ENCODE data around the gene TRABD2B. TPM values are rescaled to one million over a fixed set of nuclear protein-coding genes. Genes with fewer than 3 reads are reported as not detected.

TRABD2B gene
- total and polyA plus RNA-seq, 2 of the 13 experiments (the other 11 are each of a cell fraction or from before 2014, with no cell fraction given) = 0.04 TPM; not detected in 1

- peaks cover 55% of the 10 kb centered on the region for H3K4me1 ChIP-seq (ENCODE audit: insufficient read depth, low read length)
- H3K79me2 ChIP-seq (ENCODE audit: insufficient read depth, low read length) = no peaks in the 10 kb centered on the region
- no peaks in the 10 kb centered on the region for H3K27me3 ChIP-seq (ENCODE audit: control insufficient read depth in 1 of 2, insufficient read depth in 2 of 2, low read length in 2 of 2)
- in situ Hi-C loops (cut with HindIII; ENCODE audit: extremely low pct_ligation_motif_present, low pct_unique_long_range_greater_than_20kb) (no loop called here), intact Hi-C loops (cut with micrococcal nuclease; ENCODE audit: unreplicated experiment) (loop anchor here (10.0 kb wide), 1 partner anchor 92 kb away; no protein-coding TSS in a partner anchor)
- WGBS (ENCODE audit: low lambda C conversion rate) = 22% methylated on average over 4 of the region's 4 CpGs
- DNase-seq (ENCODE audit: low spot score) = no peak
- no peaks in the 10 kb centered on the region for H3K9me3 ChIP-seq (ENCODE audit: low read length)
- H2AFZ ChIP-seq (ENCODE audit: low read length) = peak overlapping the region; percentile 31
- H3K4me3 ChIP-seq (replicated peaks in 1 of 3; ENCODE audit: insufficient read depth in 1 of 3, low read depth in 2 of 3, low read length in 3 of 3) = peak overlapping the region in 1 of 3 experiments; percentile 30; a peak in 2 of 6 replicates
- no peak for FAIRE-seq
- no TSS peak for BruUV-seq (replicated peaks)
- H3K4me2 ChIP-seq (ENCODE audit: low read depth, low read length) = peak overlapping the region; percentile 66
- peak; percentile 43 for ATAC-seq
- H3K27ac ChIP-seq (ENCODE audit: extremely low read length, insufficient read depth, low read length) = peak overlapping the region; percentile 82
- no peaks in the 10 kb centered on the region for H4K20me1 ChIP-seq (ENCODE audit: insufficient read depth, low read length)
- ChIA-PET CTCF (ENCODE audit: low intra/inter-chr PET ratio, low total read pairs) (no interaction called here), POLR2A (interaction anchor here (1.0 to 3.3 kb wide), 5 partner anchors 10 to 42 kb away, joined by 3 to 20 read pairs (median 16); no protein-coding TSS in a partner anchor)
- H3K9ac ChIP-seq (ENCODE audit: insufficient read depth, low read depth, low read length) = peak overlapping the region; percentile 56
- no peaks in the 10 kb centered on the region for H3K36me3 ChIP-seq (replicated peaks in 1 of 2; ENCODE audit: control insufficient read depth in 1 of 2, insufficient read depth in 2 of 2, low read length in 2 of 2)
- TF ChIP-seq IRF1 (CRISPR knock-in tag; IDR thresholded peaks at IDR 0.05; ENCODE audit: low read depth) (no peak), DNMT1 (CRISPR knock-in tag; IDR thresholded peaks at IDR 0.05) (no peak), ETV5 (CRISPR knock-in tag; IDR thresholded peaks at IDR 0.05; ENCODE audit: borderline replicate concordance) (no peak), ELK4 (CRISPR knock-in tag; IDR thresholded peaks at IDR 0.05; ENCODE audit: borderline replicate concordance) (no peak), CREB3 (CRISPR knock-in tag; IDR thresholded peaks at IDR 0.05) (no peak), ZNF275 (CRISPR knock-in tag; IDR thresholded peaks at IDR 0.05; ENCODE audit: borderline replicate concordance) (no peak), PHB2 (IDR thresholded peaks at IDR 0.05; ENCODE audit: partially characterized antibody) (no peak), KLF6 (CRISPR knock-in tag; IDR thresholded peaks at IDR 0.05) (no peak), FOSL2 (CRISPR knock-in tag; IDR thresholded peaks at IDR 0.05) (no peak), ZBED4 (CRISPR knock-in tag; IDR thresholded peaks at IDR 0.05; ENCODE audit: borderline replicate concordance) (no peak), SNAPC4 (CRISPR knock-in tag; IDR thresholded peaks at IDR 0.05) (no peak)
These were observed 120.6 kb downstream of the TRABD2B start for GRCh38 chr1:47876587-47876963.
